Spleen (tissue), 7 donors: Measurements from ENCODE around the gene IL24.

Experiments used
- CTCF ChIP-seq, 11 experiments: fragments of 200-600 bp in 7 of 11; fragments of 450-650 bp in 4 of 11; sonication (generic) in 4 of 11; IDR thresholded peaks in 8 of 11; conservative IDR thresholded peaks in 3 of 11; 1 replicate in 7 of 11; 2 replicates in 4 of 11; pipeline versions ENCODE4 v1.4.0 to v1.8.0; 2016 to 2021; ENCODE audit warnings: antibody characterized with exemption in 11 of 11, inconsistent platforms in 4 of 11, mild to moderate bottlenecking in 1 of 11
- POLR2A ChIP-seq, 3 donors: fragments of 450-650 bp; IDR thresholded peaks; one replicate each; pipeline ENCODE4 v1.5.1; 2017; ENCODE audit warnings: antibody characterized with exemption in 3 of 3, mild to moderate bottlenecking in 1 of 3
- donor health status: DM: no; HTN: no; CAD: no; lungs with moderate emphysema.
- donor health status: DM: no; HTN: no; CAD: no.
- donor health status: DM: no; HTN: no; CAD: no.

DNA sequence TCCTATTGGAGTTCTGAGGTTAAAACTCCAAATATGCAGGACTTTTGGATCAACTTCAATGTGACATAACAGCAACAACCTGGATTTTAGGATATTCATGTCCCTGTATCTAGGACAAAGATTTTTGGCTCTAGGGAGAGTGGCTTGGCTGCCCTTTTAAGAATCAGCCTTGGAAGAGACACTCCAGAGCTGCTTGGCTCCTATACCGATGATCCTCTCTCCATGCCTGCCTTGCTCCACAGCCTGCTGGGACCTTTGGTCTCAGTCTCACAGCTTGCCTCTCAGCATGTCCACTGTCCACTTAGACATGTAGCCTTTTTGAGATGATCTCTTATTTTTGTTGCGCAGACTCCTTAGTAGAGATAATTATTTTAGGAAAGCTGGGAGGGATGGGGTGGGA is 29.0 kb downstream of the IL24 start:
- TF ChIP-seq CTCF (IDR thresholded peaks at IDR 0.05 in 8 of 11, conservative IDR thresholded peaks at IDR 0.05 in 3 of 11) (no peak), POLR2A (IDR thresholded peaks at IDR 0.05) (no peak)
